Stimulated activated CD4-positive, alpha-beta T cell treated with anti-CD3 and anti-CD28 coated beads, Interleukin-1b, Interleukin-23, amount 100 ng/mL, for 24 hours (primary cell): ENCODE measurements around the gene HMGCS2.
A peak's percentile ranks its signal among the peaks of the same experiment; 100 is the strongest.
"Not testable (repeated sequence)": the region's sequence is repeated elsewhere in the genome, so short reads cannot be mapped to it uniquely, and the experiment has no call there.

ENCODE experiments used
- DNase-seq, 4 experiments: peaks; one replicate each; pipeline ENCODE4 v3.0.0-alpha.2; 2020; ENCODE audit warnings: low read depth in 4 of 4, low spot score in 1 of 4

HMGCS2 gene

DNA sequence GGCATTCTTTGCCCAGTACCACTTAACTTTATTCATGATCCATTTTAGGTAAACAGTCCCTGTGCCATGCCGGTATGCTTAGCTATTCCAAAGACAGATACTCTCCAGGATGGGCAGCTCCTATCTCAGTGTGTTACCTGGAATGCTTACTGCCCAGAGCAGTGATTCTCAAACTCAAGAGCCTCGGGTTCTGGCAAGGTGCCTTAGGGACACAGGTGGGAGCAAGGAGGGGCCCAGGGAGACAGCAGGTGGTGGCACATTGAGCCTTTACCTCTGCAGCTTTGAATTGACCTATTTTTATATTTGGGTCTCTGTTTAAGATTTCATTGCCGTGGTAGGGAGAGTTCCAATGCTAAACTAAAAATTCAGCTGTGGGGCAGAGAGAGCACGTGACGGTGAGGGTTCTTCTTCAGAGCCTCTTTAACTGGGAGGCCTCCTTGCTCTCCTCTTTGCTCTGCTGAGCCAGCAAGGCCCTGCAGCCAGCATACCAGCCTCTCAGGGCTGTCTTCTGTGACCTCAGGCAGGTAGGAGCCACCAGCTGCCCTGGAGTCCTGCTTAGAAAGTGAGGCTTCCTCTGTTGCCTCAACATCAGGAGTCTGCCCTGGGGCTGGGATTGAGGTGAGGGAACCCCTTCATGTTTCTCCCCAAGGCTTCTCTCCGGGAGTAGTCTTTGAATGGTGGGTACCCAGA is 36.8 kb downstream of the HMGCS2 start:
- no peak for DNase-seq

DNA sequence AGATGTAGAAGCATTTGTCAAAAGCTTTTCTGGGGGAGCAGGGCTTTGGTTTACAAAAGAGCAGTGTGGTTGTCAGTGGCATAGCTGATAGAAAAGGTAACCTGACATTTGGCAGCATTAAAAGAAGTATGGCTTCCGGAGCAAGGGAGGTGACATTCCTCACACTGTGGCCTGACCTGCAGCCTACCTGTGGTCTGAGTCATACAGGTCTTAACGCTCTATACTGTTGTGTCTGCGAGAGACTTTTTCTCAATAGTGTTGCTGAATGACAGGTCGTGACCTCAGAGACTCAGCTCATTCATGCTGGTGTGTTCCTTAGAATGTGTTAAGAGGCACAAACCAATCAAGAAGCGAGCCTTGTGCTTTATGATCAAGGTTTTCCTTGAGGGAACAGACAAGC is 37.6 kb downstream of the HMGCS2 start:
- DNase-seq, result no peak

DNA sequence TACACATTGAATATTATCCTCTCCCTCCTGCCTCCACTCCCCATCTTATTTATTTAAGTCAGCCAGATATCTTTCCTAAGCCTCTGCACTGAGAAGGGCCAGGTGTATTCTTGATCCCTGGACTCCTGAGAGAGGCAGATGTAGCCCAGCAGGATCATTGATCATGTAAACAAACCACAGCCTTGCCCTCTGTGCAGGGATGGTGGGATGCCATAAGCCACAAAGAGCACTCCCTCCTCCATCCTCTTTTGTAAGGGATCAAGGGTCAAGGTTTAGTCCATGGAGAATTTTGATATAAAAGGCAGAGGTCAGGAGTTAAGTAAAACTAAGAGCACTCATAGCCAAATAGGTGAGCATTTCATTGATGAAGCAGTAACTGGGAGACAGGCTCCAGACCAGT is 39.7 kb downstream of the HMGCS2 start:
- DNase-seq, result no peak

DNA sequence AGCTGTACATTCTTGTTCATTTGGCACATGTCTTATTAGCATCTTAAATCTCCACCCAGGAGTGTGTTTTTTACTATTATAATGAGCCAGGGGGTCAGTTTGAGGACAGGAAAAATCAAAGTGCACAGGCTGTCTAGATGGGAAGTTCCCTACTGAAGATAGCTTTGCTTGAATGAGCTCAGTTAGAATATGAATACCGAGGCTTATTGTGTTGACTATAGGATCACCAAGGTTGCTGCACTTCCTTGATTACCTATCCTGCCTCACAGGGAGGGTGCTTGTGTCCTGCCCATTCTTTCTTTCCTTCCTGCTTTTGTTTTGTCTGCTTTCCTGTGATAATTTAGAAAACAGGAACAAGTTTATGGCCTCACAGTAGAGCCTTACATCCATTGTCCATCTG is 40.7 kb downstream of the HMGCS2 start:
- no peak for DNase-seq

DNA sequence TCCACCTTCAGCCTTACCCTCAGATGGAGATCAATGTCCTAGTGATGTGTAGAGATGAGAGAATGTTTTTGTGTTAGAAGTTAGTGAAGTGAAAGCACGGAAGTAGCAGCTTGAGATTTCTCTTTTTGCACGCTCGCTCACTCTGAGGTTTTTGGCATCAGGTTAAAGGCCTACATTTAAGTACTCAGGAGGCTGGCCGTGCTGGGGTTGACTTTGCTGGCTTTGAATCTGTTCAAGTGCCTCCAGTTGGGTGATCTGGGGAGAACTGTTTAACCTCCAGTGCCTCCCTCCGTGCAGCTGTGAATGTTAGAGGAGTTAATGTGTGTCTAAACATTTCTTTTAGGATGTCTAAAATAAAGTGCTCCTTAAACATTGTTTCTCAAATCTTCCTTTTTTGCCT is 43.1 kb downstream of the HMGCS2 start:
- no peak for DNase-seq

DNA sequence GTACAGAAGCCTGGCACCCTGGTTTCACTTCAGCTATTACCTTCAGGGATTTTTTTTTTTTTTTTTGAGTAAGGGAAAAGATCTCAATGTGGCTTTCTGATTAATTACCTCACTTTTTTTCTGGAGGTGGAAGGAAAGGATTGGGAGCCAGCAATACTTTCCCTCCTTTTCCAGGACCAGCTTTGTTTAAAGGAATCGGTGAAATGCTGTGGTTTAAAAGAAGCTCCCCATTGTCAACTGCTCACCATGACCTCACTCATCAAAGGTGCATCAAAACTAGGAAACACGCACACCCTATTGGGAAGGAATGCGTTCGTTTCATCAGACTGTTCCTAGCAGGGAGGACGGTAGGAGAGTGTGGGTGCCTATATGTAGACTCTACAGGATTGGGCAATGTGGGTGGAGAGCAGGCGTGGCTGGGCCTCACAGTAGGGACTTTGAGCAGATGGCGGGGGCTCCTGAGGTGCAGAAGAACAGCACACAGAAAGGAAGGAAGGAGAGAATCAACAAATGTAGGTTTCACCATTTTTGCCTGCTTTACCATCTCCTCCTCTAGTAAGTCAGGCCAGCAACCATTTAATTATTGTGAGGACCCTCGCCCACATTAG is 44.0 kb downstream of the HMGCS2 start:
- no peak for DNase-seq

DNA sequence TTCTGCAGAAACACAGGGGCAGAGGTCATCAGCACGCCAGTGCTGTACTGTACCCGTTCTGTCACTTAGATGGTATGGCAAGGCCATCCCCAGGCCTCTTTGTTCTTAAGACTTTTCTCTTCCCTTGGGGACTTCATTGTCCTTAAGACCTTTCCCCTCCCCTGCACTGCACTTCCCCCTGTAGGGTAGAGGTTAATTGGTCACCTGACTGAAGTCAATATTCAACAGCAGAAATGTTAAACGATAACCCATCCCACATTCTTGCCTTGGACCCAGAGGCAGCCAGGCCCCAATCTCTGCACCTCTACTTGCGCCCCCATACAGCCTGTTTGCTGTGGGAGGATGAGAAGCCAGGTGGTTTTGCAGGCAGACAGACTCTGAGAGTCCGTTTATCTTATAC is 46.8 kb downstream of the HMGCS2 start:
- no peak for DNase-seq

DNA sequence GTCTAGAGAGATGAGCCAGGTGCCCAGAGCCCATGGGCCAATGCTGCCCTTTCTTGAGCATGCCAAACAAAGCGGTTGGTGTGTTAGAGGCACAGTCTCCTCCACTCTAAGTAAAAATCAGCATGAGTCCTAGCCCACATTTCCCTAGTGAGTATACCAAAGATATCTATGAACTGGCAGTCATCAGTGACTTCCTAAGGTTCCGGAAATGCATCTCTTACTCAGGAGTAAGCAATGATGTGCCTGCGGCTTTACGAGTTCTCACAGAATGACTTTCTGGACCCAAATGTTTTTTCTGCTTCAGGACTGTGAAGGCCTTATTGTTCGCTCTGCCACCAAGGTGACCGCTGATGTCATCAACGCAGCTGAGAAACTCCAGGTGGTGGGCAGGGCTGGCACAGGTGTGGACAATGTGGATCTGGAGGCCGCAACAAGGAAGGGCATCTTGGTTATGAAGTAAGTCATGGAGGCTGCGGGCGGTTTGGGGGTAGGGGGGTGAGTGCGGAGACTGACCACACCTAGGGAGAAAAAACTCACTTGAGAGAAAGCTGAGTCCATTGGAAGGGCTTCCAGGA is 47.8 kb downstream of the HMGCS2 start:
- no peak for DNase-seq

DNA sequence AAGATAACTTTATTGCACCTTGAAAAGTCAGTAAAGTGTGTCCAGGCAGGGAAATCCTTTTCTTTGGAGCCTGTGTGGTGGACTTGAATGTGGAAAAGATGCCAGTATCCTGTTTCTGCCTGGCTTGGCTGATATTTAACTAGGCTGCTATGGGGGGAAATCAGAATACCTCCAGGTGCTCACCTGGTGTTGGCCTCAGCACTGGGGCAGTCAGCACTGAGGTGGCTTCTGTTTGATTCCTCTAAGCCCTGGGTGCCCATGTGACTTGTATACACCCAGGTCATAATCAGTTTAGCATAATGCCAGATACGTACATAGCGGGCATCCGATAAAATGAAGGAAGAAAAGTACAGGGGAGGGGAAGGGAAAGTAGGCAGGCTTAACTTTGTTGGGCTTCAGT is 49.7 kb downstream of the HMGCS2 start:
- no peak for DNase-seq

DNA sequence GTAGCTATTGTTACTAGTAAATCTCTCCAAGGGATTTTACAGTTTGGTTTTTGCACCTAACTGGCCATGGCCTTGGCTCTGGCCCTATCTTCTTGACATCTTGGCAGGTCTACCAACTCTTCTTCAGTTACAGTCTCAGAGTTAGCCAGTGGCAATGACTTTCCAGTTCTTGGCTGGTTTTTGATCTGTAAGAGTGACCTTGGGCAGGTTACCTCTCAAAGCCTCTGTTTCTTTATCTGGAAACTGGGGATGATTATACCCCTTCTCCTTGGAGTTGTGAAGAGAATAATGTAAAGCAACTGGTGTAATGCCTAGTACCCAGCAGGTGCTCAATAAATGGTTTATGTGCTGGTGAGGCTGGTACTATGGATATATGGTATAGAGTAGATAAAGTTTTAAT is 50.3 kb downstream of the HMGCS2 start:
- DNase-seq, result no peak

DNA sequence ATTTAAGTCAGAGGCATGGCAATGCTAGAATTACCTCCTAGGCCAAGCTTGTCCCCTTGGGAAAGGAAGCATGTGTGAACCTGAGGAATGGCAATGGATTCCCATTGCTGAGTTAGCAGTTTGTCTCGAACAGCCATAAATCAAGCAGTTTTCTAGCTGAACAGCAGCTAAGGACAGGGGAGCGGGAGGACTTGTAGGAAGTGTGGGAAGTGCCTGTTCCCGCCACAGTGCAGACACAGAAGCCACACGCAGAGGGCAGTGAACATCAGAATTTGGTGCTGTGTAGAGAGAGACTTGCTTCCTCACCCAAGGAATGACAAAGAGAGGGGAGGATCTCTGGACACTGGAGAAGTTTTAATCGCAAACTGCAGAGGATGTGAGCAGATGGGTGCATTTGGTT is 53.2 kb downstream of the HMGCS2 start:
- DNase-seq, result no peak

DNA sequence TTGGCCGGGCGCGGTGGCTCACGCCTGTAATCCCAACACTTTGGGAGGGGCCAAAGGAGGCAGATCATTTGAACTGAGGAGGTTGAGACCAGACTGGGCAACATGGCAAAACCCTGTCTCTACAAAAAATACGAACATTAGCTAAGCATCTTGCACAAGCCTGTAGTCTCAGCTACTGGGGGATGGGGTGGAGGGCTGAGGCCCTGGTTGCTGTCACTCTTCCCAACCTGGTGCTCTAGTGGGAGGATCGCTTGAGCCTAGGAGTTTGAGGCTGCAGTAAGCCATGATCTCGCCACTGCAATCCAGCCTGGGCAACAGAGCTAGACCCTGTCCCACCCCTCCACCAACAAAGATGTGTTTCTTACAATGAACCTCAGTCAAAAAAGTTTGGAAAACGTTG is 54.1 kb downstream of the HMGCS2 start:
- no peak for DNase-seq

DNA sequence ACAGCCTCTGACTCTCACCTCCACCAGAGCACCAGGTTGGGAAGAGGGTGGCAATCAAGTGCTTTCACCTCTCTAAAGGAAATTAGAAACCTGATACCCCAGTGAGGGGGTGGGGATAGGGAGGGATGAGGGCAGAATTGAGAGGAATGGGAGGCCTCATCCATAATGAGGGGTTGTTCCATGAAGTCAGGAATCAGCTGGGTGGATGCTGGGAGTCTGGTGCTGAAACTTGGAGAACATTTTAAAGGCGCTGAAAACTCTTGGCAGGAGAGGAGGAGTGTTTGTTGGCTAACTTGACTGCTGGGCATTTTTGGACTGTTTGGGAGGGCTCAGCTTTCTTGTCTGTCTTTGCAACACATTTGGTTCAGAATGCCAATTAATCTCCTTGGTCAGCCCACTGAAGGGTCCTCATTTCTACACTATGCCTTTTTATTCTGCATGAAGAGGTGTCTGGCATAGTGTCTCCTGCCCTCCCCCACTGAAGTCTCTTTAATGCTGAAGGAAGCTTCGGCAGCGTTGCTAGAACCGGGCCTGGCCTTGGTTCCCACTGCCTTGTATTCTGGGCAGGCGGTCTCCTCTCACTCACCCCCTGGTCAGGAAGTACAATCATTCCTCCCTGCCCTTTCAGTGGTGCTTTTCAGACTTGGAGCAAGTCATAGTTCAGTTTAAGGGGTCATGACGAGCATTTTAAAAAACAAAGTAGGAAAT is 54.8 kb downstream of the HMGCS2 start:
- DNase-seq, result no peak

DNA sequence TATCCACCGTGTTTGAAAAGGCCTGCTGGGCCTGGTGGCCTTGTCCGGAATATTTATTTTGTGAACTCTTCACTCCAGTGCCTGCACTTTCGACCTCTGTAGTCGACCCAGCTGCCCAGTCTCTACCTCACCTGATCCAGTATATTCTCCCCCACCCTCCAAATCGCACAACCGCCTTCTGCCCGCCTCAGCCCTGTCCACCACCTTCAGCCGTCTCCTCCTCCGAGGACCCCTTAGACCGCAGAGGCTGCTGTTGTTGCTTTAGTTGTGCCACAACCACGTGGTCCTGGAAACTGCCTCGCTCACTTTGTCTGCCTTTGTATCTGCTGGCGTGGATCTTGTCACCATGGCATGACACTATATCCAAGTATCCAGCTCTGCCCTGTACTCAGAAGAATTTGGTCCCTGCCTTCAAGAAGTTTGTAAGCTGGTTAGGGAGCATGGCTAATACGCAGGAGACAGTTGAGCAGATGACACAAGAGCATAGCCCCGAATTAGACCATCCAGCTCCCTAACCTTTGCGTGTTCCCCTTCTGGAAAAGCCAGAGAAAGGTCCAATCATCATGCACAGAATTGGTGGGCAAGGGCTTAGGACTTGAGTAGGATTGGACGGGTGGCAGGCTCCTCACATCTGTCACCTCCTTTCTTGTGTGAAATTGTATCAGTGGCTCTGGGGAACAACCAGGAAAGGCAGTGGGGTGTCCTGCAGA is 55.5 kb downstream of the HMGCS2 start:
- no peak for DNase-seq

DNA sequence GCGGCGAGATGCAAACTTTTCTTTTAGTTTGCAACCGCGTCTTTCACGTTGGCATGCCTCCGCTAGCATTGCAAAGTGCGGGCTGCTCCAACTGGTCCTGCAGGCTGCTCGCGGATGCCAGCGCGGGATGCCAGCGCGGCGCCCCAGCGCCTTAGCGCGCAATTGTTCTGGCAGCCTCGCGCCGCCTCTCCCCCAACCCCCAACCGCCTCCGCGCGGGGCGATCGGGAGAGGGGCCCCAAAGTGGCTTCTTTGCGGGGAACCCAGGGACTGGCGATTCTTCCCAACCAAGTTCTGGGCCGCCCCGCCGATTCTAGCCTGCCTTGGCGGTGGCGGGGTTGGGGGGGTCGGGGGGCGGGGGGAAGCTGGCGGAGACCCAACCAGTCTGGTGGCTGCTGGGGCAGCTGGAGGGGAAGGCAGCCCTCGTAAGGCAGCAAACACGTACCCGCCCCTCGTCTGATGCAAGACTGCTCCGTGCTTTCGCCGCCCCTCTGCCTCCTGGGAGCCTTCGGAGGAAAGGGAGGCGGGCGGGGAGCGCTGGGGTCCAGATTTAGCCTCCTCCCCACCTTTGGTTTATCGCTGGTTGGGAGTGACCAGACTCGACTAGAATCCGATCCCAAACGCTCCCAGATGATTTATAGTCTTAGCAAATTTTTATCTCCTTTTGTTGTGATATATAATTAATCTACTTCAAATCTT is 56.2 kb downstream of the HMGCS2 start:
- peak in 3 of 4 experiments; percentile 16 to 60 (median 16) for DNase-seq

DNA sequence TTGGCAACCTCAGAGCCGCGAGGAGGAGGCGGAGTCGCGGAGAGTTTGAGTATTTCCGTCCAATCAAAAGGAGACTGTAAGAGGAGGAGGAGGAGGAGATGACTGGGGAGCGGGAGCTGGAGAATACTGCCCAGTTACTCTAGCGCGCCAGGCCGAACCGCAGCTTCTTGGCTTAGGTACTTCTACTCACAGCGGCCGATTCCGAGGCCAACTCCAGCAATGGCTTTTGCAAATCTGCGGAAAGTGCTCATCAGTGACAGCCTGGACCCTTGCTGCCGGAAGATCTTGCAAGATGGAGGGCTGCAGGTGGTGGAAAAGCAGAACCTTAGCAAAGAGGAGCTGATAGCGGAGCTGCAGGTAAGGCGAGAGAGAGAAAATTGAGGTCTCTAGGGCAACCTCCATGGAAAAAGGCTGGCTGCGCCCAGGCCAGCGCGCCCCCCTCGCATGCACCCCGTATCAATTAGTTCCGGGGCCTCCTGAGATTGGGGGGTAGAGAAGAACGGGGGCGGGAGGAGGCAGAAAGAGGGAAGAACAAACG is 56.8 kb downstream of the HMGCS2 start, which contains the start of gene PHGDH:
Gene PHGDH, plus strand, starts transcription at position 131 of the 538 bp plus-strand sequence. Its CDS starts 89 bp downstream, at position 220.
- peak in 3 of 4 experiments; percentile 8 to 53 (median 30) for DNase-seq

DNA sequence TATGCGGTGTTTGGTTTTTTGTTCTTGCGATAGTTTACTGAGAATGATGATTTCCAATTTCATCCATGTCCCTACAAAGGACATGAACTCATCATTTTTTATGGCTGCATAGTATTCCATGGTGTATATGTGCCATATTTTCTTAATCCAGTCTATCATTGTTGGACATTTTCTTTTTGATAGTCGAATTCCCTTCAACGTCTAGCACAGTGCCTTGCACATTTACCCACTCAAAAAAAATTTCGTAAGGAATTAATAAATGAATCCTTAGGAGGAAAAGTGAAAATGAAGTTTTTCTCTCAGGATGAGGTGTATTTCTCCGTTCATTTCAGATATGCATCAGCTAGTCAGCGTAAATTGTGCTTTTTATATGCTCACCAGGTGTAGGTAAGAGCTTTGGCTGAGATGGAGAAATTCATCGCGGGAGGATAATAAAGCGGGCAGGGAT is 57.3 kb downstream of the HMGCS2 start:
- not testable (repeated sequence) for DNase-seq

DNA sequence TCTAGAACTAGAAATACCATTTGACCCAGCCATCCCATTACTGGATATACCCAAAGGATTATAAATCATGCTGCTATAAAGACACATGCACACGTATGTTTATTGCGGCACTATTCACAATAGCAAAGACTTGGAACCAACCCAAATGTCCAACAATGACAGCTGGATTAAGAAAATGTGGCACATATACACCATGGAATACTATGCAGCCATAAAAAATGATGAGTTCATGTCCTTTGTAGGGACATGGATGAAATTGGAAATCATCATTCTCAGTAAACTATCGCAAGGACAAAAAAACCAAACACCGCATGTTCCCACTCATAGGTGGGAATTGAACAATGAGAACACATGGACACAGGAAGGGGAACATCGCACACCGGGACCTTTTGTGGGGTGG is 62.1 kb downstream of the HMGCS2 start:
- DNase-seq, result not testable (repeated sequence)

DNA sequence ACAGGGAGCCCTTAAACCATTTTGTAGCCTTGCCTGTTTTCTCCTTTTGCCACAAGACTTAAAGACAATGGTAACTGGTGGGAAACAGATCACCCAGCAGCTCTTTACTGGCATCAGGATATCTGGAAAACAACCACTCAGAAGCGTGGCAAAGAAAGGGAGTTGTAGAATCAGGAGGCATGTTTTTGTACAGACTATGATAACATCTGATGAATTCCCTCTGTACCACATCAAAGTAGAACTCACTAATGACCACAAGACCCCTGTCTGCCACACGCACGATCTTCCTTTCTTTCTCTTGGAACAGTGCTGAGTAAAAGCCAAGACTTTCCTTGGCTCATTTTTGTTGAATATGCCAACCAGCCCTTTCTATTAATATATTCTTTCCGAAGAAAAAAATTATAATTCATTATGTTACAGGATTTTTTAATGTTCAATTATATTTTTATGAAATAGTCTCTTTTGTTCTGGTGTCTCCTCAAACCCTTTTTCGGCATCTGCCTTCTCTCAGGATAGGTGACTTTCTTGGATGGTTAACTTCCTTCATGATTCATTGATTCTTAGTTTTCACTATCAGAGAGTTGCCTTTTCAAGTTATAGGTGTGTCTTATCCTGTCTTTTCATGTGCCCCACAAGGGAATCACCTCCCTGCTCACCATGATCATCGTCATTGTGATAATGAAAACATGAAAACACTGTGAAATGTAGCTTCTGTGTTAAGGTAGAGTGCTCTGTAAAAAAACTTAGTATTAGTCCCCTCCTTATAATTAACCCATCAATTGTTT is 64.8 kb downstream of the HMGCS2 start:
- no peak for DNase-seq

DNA sequence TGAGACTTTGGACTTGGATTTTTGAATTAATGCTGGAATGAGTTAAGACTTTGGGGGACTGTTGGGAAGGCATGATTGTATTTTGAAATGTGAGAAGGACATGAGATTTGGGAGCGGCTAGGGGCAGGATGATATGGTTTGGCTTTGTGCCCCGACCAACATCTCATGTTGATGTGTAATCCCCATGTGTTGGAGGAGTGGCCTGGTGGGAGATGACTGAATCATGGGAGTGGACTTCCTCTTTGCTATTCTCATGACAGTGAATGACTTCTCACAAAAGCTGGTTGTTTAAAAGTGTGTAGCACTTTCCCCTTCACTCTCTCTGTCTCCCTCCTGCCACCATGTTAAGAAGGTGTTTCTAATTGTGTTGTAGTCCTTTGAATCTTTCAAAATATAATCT is 66.3 kb downstream of the HMGCS2 start:
- DNase-seq, result no peak
